NCI-H774 (cell line): ENCODE data around the gene PTEN.
"Not testable (repeated sequence)": the region's sequence is repeated elsewhere in the genome, so short reads cannot be mapped to it uniquely, and the experiment has no call there.

Source experiments
- DNase-seq: peaks from one replicate; lab custom pipeline; 2025; lab: John Stamatoyannopoulos, UW

The PTEN gene

DNA sequence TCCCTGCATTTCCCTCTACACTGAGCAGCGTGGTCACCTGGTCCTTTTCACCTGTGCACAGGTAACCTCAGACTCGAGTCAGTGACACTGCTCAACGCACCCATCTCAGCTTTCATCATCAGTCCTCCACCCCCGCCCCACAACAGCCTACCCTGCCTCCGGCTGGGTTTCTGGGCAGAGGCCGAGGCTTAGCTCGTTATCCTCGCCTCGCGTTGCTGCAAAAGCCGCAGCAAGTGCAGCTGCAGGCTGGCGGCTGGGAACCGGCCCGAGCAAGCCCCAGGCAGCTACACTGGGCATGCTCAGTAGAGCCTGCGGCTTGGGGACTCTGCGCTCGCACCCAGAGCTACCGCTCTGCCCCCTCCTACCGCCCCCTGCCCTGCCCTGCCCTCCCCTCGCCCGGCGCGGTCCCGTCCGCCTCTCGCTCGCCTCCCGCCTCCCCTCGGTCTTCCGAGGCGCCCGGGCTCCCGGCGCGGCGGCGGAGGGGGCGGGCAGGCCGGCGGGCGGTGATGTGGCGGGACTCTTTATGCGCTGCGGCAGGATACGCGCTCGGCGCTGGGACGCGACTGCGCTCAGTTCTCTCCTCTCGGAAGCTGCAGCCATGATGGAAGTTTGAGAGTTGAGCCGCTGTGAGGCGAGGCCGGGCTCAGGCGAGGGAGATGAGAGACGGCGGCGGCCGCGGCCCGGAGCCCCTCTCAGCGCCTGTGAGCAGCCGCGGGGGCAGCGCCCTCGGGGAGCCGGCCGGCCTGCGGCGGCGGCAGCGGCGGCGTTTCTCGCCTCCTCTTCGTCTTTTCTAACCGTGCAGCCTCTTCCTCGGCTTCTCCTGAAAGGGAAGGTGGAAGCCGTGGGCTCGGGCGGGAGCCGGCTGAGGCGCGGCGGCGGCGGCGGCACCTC is at the start of gene PTEN, which contains the start of gene KLLN:
PTEN (plus strand) TSS at position 573 of the 891 bp plus-strand sequence. CDS start 845 bp downstream, outside the sequence.
KLLN (minus strand) TSS at position 481 of the 891 bp plus-strand sequence. CDS start 1,046 bp downstream, outside the sequence.
- no peak for DNase-seq

DNA sequence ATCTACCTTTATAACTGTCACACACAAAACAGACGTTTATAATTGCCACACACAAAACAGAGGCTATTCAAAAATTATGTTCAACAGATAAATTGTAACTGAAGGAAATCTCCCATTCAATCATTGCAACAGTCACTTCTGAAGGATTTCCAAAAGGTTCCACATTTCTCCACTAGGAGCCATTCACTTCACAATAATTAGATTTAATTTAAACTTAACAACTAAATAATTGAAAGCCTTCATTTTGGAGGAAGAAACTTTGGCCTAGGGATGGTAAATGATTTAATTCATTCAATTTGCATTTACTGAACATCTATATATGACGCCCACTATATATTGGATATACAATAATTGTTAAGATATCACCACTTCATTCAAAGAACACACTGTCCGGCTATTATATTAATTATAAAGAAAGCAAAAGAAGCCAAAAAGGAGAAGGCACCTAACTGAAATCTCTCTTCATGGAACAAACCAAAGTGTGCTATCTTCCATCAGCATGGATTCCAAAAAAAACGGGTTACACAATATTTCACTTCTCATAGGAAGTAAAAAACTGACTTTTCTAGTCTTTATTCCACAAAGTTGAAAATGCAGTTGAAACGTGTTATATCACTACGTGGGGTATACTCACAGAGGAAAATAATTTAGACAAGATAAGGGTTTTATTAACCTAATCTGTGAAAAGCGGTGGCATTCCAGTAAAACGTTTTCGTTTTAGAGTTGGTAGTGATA is 47.1 kb upstream of the PTEN start:
- no peak for DNase-seq

DNA sequence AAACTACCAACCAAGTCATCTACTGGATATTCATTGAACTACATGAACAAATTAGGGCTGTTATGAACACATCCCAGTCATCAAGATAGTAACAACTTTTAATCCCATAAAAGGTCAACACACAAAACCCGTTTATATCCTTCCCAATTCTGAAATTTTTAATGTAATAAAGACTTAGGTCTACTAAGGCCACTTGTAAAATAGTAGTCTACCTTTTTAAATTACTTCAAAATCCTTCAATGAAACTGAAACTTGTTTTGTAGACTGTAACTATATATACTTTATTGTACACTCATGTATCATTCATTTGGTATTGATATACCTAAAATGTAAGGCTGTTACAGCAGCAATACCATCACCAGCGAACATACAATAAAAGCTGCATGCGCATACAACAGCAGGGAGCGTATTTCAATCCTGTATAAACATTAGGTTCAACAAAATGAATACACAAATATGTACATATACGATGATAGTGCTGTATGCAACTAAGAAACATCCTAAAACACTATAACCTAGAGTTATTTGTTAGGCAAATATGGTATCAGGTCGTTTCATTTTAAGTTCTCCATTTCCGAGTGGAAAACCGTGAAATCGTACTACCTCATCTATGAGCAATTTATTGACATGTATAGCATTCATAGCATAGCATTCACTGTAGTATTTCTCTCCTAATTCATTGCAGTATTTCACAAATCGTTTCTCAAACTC is 46.4 kb upstream of the PTEN start:
- no peak for DNase-seq

DNA sequence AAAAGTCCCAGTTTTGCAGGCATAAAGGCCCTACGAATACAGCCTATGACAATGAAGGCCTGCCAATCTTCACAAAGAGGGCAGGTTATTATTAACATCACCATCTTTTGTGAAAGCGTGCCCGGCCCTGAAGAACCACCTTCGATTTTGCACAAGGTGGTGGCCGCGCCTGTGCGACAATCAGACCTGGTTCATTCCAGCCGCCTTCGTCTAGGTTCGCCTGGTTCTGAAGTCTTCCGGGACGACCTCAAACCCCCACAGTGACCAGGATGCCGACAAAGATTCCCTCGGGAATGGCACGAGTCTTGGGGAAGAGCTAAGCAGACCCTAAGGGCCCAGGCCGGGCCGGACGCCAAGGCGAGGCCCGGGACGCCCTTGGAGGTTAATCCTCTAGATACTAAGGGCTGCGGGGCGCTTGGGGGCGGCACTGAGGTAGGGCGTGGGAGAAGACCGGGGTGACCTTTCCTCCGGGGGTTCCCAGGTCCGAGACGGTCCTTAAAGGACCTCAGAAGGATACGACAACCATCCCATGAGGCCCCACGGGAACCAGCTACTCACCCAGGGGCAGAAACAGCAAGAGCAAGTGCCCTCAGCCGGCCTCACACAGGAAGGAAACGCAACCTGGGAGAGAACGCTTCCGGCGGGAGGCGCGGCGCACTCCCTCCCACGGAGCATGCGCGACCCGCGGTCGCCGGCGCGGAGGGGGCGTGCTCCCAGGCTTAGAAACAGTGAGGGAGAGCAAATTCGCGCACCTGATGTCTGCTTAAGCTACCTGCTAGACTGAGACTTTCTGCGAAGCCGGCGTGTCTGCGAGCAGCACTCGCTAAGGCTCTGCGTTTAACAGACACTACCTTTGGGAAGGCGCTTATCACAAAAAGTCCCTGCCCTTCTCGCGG is 45.6 kb upstream of the PTEN start, which contains the start of gene ATAD1:
ATAD1 (minus strand) TSS at position 618 of the 896 bp plus-strand sequence. CDS start 3,627 bp downstream, outside the sequence.
- DNase-seq = no peak

DNA sequence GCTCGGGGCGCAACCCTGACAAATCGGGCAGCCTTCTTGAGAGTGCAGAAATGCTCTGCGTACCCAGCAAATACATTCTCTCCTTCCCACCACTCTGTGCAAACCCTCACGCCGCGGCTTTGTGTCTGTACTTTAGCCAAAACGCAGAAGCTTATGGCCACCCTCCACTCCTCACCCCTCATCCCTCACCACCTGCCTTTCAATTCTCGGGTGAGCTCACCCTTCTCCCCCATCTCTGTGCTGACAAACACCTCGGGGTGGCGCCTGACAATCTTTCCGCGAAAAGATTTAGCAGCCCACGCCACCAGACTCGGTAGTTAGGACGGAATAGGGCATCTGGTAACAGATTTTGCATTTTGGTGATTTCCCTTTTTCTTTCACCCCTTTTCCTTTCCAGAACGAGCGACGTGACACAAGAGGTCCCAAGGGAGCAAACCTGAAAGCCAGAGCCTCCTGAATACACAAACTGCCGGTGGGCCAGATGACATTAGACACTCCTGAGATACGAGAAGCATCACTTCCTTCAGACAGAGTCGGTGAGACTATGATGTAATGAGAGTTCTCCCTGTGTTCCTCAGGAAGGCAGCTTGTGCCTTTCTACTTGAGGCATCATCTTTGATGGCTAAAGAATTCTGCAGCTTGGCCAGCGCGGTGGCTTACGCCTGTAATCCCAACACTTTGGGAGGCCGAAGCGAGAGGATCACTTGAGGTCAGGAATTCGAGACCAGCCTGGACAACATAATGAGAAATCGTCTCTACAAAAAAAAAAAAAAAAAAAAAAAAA is 44.7 kb upstream of the PTEN start:
- no peak for DNase-seq

DNA sequence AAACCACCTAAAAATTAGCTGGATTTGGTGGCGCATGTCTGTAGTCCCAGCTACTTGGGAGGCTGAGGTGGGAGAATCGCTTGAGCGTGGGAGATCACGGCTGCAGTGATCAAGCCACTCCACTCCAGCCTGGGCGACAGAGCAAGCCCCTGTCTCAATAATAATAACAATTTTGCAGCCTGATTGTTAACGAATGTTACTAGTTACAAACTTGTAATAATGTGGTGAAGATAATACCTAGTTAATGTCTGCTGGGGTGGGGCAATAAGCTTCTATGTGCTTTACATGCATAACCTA is 44.2 kb upstream of the PTEN start:
- no peak for DNase-seq

DNA sequence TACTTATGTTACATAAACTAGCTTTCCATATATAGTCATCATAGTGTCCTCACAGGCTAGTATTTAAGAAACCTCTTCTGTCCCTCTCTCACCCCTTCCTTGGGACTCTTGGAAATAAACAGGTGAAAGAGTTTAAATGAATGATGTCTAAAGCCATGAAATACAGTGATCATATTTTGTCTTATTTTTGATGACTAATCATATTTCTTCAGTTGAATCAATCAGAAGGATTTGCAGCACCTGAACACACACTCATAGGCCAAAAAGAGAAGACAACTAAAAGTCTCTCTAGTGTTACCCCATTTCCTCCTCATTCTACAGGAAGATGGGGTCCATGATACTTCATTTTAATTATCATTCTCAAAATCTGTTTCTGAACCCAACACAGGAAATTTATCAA is 36.8 kb upstream of the PTEN start:
- DNase-seq = no peak

DNA sequence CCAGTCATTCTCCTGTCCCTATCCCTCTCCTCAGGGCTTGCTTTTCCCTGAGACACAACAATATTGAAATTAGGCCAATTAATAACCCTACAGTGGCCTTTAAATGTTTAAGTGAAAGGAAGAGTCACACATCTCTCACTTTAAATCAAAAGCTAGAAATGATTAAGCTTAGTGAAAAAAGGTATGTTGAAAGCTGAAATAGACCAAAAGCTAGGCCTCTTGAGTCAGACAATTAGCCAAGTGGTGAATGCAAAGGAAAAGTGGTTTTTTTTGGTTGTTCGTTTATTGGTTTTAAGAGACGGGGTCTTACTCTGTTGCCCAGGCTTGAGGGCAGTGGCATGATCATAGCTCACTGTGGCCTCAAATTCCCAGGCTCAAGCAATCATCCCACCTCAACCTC is 35.7 kb upstream of the PTEN start:
- DNase-seq = no peak

DNA sequence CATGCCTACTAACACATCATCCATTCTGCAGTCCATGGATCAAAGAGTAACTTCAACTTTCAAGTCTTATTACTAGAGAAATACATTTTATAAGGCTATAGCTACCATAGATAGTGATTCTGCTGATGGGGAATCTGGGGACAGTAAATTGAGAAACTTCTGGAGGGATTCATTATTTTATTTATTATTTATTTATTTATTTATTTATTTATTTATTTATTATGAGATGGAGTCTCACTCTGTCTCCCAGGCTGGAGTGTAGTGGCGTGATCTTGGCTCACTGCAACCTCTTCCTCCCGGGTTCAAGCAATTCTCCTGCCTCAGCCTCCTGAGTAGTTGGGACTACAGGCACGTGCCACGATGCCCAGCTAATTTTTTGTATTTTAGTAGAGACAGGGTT is 34.4 kb upstream of the PTEN start:
- not testable (repeated sequence) for DNase-seq

DNA sequence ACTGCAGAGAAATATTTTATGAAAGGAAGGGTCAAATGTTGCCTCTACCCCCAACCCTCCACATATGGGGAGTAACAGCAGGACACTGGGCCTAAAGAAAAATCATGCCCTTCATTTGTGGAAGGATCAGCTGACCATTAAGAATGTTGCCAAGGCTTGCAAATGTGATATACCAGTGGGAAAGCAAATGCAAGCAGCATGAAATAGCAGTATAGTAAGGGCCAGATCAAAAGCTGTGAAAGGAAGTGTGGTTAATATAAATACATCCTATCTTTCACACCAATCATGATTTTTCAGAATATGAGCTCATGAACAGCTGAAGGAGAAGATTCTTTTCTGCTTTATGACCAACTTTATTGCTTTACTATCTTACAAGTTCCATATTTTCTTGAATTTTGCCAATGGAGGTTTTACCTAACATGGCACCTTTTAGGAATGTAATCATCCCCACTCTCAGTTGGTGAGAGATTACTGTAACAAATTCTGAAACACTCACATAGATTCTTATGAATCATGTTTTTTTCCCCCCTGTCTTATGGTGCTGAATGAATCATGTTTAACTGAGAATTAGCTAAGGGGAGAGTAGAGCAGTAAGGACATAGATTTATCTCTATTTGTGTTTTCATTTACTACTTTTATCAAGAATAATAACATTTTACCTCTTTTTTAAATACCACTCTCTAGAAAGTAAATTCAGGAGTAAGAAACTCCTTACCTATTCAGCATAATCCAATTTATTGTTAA is 33.3 kb upstream of the PTEN start:
- DNase-seq = no peak

DNA sequence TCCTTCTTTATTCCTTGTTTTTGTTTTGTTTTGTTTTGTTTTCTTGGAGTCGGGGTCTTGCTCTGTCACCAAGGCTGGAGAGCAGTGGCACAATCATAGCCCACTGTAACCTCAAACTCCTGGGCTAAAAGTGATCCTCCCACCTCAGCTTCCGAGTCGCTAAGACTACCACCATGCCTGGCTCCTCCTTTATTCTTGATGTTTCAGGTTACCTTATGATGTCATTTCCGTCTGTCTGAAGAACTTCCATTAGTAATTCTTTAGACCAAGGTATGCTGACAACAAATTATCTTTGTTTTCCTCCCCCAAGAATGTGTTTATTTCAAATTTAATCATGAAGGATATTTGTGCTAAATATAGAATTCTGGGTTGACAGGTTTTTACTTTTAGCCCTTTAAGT is 27.3 kb upstream of the PTEN start:
- DNase-seq = no peak

DNA sequence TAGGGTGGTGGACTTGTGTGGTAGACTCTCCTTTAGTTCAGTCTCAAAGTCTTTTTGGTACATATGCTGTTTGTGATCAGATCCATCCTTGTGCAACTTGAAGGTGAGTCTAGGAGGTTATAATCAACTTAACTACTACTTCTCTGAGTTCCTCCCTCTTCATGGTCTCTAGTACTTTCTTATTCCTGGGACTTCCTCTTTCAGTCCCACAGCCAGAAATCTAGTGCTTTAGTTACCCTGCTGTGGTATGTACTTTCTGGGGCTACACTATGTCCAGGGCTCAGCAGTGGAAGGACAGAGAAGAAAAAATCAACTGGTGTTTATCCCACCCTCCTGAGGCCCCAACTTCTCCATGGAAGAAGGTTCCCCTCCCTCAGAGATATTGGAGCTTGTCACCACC is 26.0 kb upstream of the PTEN start:
- no peak for DNase-seq

DNA sequence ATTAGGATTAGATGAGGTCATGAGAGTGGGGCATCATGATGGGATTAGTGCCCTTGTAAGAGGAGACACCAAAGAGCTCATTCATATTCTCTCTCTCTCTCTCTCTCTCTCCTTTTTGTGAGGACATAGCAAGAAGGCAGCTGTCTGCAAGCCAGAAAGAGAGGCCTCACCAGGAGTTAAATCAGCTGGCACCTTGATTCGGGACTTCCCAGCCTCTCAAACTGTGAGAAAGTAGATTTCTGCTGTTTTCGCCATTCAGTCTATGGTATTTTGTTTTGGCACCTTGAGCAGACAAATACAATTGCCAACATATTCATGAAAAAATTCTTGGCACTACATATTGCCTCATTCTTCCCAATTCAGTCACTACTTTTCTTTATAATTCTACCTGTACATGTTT is 24.8 kb upstream of the PTEN start:
- DNase-seq = no peak

DNA sequence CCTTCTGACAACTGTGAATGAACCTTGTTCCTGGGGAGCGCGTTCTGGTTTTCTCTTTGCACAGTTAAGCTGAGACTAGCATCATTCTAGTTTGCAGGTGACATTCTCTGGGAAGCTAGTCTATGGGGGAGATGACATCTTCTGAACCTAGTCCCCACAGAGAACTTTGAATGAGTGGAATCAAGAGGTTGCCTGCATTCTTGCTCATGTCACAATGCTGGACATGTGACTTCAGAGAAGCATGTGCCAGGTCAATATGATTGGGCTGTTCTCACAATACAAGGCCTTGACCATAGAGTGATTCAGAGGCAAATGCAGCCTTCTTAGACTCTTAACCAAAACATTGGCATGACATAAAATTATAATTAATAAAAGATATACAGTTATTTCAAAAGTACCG is 22.2 kb upstream of the PTEN start:
- DNase-seq = no peak

DNA sequence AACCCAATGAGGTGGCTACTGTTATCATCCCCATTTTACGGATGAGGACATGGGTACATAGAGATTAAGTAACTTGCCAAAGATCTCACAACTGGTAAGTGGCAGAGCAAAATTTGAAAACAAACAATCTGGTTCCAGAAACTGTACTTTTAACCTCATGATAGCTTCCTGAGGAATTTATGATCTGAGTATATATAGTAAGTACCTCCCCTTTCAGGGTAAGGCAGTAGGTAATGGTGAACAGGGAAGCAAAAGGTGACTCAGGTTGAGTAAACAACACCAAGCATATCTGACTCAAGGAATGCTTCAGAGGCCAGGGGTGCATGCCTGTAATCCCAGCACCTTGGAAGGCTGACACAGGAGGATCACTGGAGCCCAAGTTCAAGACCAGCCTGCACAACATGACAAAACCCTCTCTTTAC is 21.2 kb upstream of the PTEN start:
- DNase-seq = no peak

DNA sequence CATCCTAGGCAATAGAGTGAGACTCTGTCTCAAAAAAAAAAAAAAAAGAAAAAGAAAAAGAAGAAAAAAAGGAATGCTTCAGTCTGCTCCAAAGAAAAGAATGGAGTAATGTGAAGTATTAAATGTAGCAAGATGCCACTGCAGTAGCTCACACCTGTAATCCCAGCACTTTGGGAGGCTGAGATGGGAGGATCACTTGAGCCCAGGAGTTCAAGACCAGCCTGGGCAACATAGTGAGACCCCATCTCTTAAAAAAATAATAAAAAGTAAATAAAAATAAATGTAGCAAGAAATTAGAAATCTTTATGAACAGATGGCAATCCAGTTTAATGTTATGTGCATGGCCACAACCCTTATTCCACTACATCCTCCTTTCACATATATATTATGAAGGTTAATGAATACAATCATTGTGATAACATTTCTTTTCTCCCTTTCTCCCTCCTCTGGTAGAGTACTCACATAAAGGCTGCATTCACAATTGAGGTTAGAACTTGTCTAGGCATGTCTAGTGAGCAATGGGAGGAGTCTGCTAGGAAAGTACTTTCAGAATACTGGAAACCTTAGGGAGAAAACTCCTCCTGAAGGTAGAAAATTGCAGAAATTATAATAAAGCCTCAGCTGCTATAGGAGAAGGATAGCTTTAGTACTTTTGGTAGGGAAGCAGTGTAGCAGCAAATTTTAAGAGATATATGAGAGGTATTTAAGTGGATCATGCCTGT is 20.5 kb upstream of the PTEN start:
- DNase-seq = no peak

DNA sequence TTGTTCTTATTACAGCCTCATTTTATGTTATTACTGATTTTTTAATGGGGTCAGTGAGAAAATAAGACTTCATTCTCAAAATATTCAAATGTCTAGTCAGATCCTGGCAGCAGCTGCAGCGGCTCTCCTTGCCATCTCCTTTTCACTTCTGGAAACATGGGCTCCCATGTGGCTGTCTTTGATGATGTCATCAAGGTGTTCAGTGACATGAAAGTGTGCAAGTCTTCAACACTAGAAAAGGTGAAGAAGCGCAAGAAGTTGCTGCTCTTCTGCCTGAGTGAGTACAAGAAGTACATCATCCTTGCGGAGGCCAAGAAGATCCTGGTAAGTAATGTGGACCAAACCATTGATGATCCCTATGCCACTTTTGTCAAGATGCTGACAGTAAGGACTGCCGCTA is 19.7 kb upstream of the PTEN start:
- DNase-seq = no peak

DNA sequence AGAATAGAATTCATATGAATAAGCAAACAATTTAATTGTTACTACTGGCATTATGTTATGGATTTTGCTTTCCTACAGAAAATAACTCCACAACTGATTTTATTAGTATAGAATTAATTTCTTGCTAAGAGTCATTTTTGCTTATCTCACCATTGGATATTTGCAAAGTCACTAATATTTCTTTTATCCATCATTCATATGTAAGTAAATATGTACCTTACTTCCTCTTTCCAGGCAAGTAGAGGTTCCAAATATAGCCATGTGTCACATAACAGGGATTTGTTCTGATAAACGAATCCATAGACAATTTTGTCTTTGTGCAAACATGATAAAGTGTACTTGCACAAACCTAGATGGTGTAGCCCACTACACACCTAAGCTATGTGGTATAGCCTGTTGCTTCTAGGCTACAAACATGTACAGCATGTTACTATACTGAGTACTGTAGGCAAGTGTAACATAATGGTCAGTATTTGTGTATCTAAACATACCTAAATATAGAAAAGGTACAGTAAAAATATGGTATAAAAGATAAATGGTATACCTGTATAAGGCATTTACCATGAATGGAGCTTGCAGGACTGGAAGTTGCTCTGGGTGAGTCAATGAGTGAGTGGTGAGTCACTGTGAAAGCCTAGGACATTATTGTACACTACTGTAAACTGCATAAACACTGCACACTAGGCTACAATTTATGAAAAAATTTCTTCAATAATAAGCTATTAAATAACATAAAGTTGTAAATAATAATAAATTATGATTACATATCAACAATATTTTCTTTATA is 18.4 kb upstream of the PTEN start:
- no peak for DNase-seq

DNA sequence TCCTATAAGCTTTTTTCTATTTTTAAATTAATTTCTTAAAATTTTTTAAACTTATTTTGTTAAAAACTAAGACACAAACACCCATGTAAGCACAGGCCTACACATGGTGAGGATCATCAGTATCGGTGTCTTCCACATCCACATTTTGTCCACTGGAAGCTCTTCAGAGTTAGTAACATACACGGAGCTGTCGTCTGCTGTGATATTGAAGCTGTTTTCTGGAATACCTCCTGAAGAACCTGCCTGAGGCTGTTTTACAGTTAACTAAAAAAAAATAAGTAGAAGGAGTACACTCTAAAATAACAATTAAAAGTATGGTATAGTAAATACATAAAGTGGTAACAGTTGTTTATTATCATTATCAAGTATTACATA is 17.8 kb upstream of the PTEN start:
- DNase-seq = no peak
